Suprapubic skin (tissue), 4 donors: ENCODE measurements around the gene EXOC2.

Experiments
- CTCF ChIP-seq, 2 donors: fragments of 200-600 bp in 1 of 2; fragments of 450-650 bp in 1 of 2; sonication (generic) in 1 of 2; IDR thresholded peaks; one replicate each; pipeline ENCODE4 v1.5.1; 2016 to 2019; ENCODE audit warnings: antibody characterized with exemption in 2 of 2, mild to moderate bottlenecking in 1 of 2, moderate library complexity in 1 of 2
- EP300 ChIP-seq: sonication (generic); formaldehyde crosslinking; IDR thresholded peaks from one replicate; pipeline ENCODE4 v1.6.1; 2017; ENCODE audit warnings: antibody characterized with exemption
- POLR2A ChIP-seq, 2 donors: fragments of 450-650 bp; IDR thresholded peaks; one replicate each; pipeline ENCODE4 v1.6.1; 2017; ENCODE audit warnings: antibody characterized with exemption in 2 of 2, mild to moderate bottlenecking in 2 of 2, moderate library complexity in 2 of 2
- POLR2AphosphoS5 ChIP-seq, 3 donors: sonication (generic); formaldehyde crosslinking; IDR thresholded peaks; one replicate each; pipeline ENCODE4 v1.6.1; 2017; ENCODE audit warnings: antibody characterized with exemption in 3 of 3

GRCh38 chr6:604579-604978, 88.4 kb downstream of the EXOC2 start:
- TF ChIP-seq CTCF (IDR thresholded peaks at IDR 0.05) (no peak), POLR2A (IDR thresholded peaks at IDR 0.05) (no peak), POLR2AphosphoS5 (IDR thresholded peaks at IDR 0.05) (no peak), EP300 (no peak)
